HepG2 (cell line): ENCODE results near the gene IL2RA. TPM values are rescaled to one million over a fixed set of nuclear protein-coding genes. Genes with fewer than 3 reads are reported as not detected.

Experiments used
- ATAC-seq: fragments of 200-7000 bp; cut with Tn5 transposase; 3 replicates; pipeline ENCODE4 v1.9.1; 2020; ENCODE audit warnings: mild to moderate bottlenecking, moderate library complexity
- BruUV-seq: library from RNA; stranded (reverse); fragments of 400-500 nt; replicated peaks from 2 replicates; lab custom pipeline; 2021; lab: Mats Ljungman, UMichigan
- CTCF ChIA-PET: fragments of 300-600 bp; formaldehyde crosslinking; extraction: SDS; loops from one replicate; lab custom pipeline; 2021; ENCODE audit warnings: low total read pairs, inconsistent platforms, low intra/inter-chr PET ratio; lab: Yijun Ruan, JAX
- POLR2A ChIA-PET: fragments of 350-600 bp; sonication (Branson Sonifier 250); formaldehyde crosslinking; loops from one replicate; lab custom pipeline; 2020; ENCODE audit warnings: antibody characterized with exemption, inconsistent platforms; lab: Yijun Ruan, JAX
- DNase-seq: peaks from one replicate; pipeline ENCODE4 v3.0.0-alpha.2; 2015; ENCODE audit warnings: low spot score
- FAIRE-seq: peaks from 3 replicates; lab custom pipeline; 2011; peaks lifted over from hg19 to GRCh38; lab: Jason Lieb, UNC
- H2AFZ ChIP-seq: one replicate; pipeline ENCODE4 v1.6.1; 2011; ENCODE audit warnings: low read length, inconsistent platforms
- H3K27ac ChIP-seq: fragments of 300-600 bp; 3 replicates; pipeline ENCODE4 v1.8.0; 2011; ENCODE audit warnings: mixed run types, mild to moderate bottlenecking, mixed read lengths, low read length, inconsistent platforms; ENCODE audit not compliant: insufficient read depth; ENCODE audit errors: extremely low read length
- H3K27me3 ChIP-seq, 2 experiments: fragments of 200-600 bp in 1 of 2; 2 replicates in 1 of 2; 3 replicates in 1 of 2; pipeline versions ENCODE4 v1.6.0 to v1.8.0; 2011; ENCODE audit warnings: low read length in 2 of 2, mild to moderate bottlenecking in 2 of 2, moderate library complexity in 2 of 2, inconsistent platforms in 1 of 2; ENCODE audit not compliant: insufficient read depth in 2 of 2, control insufficient read depth in 1 of 2
- H3K36me3 ChIP-seq, 2 experiments: fragments of 200-600 bp in 1 of 2; replicated peaks in 1 of 2; 2 replicates in 1 of 2; 3 replicates in 1 of 2; pipeline versions ENCODE4 v1.5.1 to v1.8.0; 2011; ENCODE audit warnings: low read length in 2 of 2, inconsistent platforms in 1 of 2; ENCODE audit not compliant: insufficient read depth in 2 of 2, control insufficient read depth in 1 of 2
- H3K4me1 ChIP-seq: 2 replicates; pipeline ENCODE4 v1.5.1; 2012; ENCODE audit warnings: low read length, inconsistent platforms; ENCODE audit not compliant: insufficient read depth
- H3K4me2 ChIP-seq: 2 replicates; pipeline ENCODE4 v1.6.0; 2011; ENCODE audit warnings: low read depth, low read length, inconsistent platforms
- H3K4me3 ChIP-seq, 3 experiments: fragments of 200-600 bp in 1 of 3; sonication (generic), shearing (Covaris generic) in 1 of 3; replicated peaks in 1 of 3; 2 replicates each; pipeline ENCODE4 v1.5.1; 2011 to 2016; ENCODE audit warnings: low read length in 3 of 3, inconsistent platforms in 2 of 3, low read depth in 2 of 3, mild to moderate bottlenecking in 2 of 3, control low read depth in 1 of 3, mixed read lengths in 1 of 3; ENCODE audit not compliant: insufficient read depth in 1 of 3
- H3K79me2 ChIP-seq: one replicate; pipeline ENCODE4 v1.6.1; 2011; ENCODE audit warnings: low read length, inconsistent platforms; ENCODE audit not compliant: insufficient read depth
- H3K9ac ChIP-seq: 2 replicates; pipeline ENCODE4 v1.6.0; 2011; ENCODE audit warnings: mild to moderate bottlenecking, low read depth, low read length, inconsistent platforms; ENCODE audit not compliant: insufficient read depth
- H3K9me3 ChIP-seq: 2 replicates; pipeline ENCODE4 v1.5.1; 2012; ENCODE audit warnings: mild to moderate bottlenecking, low read length
- H4K20me1 ChIP-seq: 2 replicates; pipeline ENCODE4 v1.6.0; 2011; ENCODE audit warnings: inconsistent platforms, mild to moderate bottlenecking, low read length, moderate library complexity; ENCODE audit not compliant: insufficient read depth
- GPN1 ChIP-seq: sonication (generic); formaldehyde crosslinking; IDR thresholded peaks from 2 replicates; pipeline ENCODE4 v1.5.1; 2020; ENCODE audit warnings: missing genetic modification reagents, borderline replicate concordance
- PTBP1 ChIP-seq: fragments of 200-400 bp; formaldehyde crosslinking; IDR thresholded peaks from 2 replicates; pipeline ENCODE4 v1.6.1; 2018; ENCODE audit warnings: low read length, low read depth; ENCODE audit not compliant: poor library complexity, severe bottlenecking
- SMAD9 ChIP-seq: sonication (generic); formaldehyde crosslinking; IDR thresholded peaks from 2 replicates; pipeline ENCODE4 v1.5.1; 2020; ENCODE audit warnings: mild to moderate bottlenecking, missing genetic modification reagents
- SOX13 ChIP-seq, 3 experiments: fragments of 450-650 bp in 1 of 3; sonication (generic) in 1 of 3; formaldehyde crosslinking in 1 of 3; IDR thresholded peaks in 2 of 3; conservative IDR thresholded peaks in 1 of 3; 2 replicates each; pipeline versions ENCODE4 v1.5.0 to v1.6.1; 2016 to 2020; ENCODE audit warnings: antibody characterized with exemption in 1 of 3, mild to moderate bottlenecking in 1 of 3, missing compliant biosample characterization in 1 of 3, missing genetic modification reagents in 1 of 3, moderate library complexity in 1 of 3
- ZNF10 ChIP-seq: sonication (generic); formaldehyde crosslinking; IDR thresholded peaks from 2 replicates; pipeline ENCODE4 v1.4.0; 2020; ENCODE audit warnings: mild to moderate bottlenecking, low read depth, missing genetic modification reagents, borderline replicate concordance
- ZNF589 ChIP-seq: sonication (generic); formaldehyde crosslinking; conservative IDR thresholded peaks from 2 replicates; pipeline ENCODE4 v1.8.0; 2022; ENCODE audit warnings: mild to moderate bottlenecking, moderate library complexity, missing genetic modification reagents
- ZSCAN25 ChIP-seq: sonication (generic); formaldehyde crosslinking; IDR thresholded peaks from 2 replicates; pipeline ENCODE4 v1.8.0; 2022; ENCODE audit warnings: mild to moderate bottlenecking, missing genetic modification reagents
- ZZZ3 ChIP-seq: sonication (generic); formaldehyde crosslinking; IDR thresholded peaks from 2 replicates; pipeline ENCODE4 v1.4.0; 2020; ENCODE audit warnings: missing genetic modification reagents, mild to moderate bottlenecking, borderline replicate concordance
- WGBS: methylation state at CpG from one replicate; pipeline ENCODE4 v1.1.6; 2017; ENCODE audit warnings: low lambda C conversion rate; 5-methylcytosine and 5-hydroxymethylcytosine counted together
- in situ Hi-C: cut with HindIII; loops from 2 replicates; pipeline ENCODE4 v1.10.0; 2017; ENCODE audit warnings: low pct_unique_long_range_greater_than_20kb; ENCODE audit not compliant: extremely low pct_ligation_motif_present
- intact Hi-C: fragments of 100-400 bp; cut with micrococcal nuclease; formaldehyde crosslinking; loops from one replicate; pipeline ENCODE4 v1.10.0; 2022; ENCODE audit not compliant: unreplicated experiment
- polyA plus RNA-seq, 8 experiments: library from polyadenylated mRNA; depleted of rRNA in 3 of 8; stranded (reverse) in 7 of 8; unstranded in 1 of 8; fragments of >200 nt; fragmentation: Illumina TruSeq in 4 of 8; extraction: Trizol in 4 of 8; gene quantifications; 2 replicates each; pipeline versions ENCODE4 v1.2.1 to v1.2.3, GENCODE V29; 2011 to 2016; ENCODE audit warnings: low read depth in 4 of 8, missing spikeins in 1 of 8, mixed read lengths in 1 of 8; ENCODE audit not compliant: insufficient read depth in 1 of 8
- total RNA-seq, 5 experiments: library from RNA; depleted of rRNA; stranded (reverse); fragments of >200 nt; fragmentation: Illumina TruSeq; extraction: Trizol; gene quantifications; 2 replicates each; pipeline ENCODE4 v1.2.3, GENCODE V29; 2016; ENCODE audit warnings: low read depth in 1 of 5
- TF ChIP-seq, protein P1 (sequence below): sonication (generic); formaldehyde crosslinking; IDR thresholded peaks from 2 replicates; pipeline ENCODE4 v1.5.1; 2020; ENCODE audit warnings: mild to moderate bottlenecking, missing genetic modification reagents, borderline replicate concordance

Gene IL2RA
- total and polyA plus RNA-seq, 2 of the 13 experiments (the other 11 are each of a cell fraction or from before 2014, with no cell fraction given) = not detected

DNA sequence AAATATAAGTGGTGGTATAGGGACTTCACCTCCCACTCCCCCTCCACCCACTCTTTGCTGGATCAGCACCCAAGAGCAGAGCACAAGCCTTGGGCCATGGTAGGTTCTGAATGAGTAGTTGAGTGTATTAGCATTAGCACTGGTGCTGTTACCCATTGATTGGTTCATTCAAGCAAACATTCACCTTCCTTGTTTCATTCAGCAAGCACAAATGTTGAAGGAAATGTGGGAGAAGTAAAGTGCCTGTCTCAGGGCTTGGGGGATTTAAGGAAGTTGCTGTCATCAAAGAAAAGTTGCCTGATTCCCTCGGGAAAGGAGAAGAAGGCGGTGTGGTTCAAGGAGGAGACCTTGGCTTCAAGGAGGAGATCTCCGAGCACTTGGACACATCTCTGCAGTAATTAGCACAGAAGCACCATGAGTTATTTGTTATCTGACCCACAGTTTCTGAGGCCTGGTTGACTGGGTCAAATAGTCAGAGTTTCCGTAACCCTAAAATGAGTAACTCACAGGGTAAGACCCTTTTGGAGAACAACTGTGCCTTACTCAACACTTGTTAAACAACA lies 17.3 kb downstream of the IL2RA start:
- no peaks in the 10 kb centered on the region for H4K20me1 ChIP-seq
- no peaks in the 10 kb centered on the region for H3K36me3 ChIP-seq
- H3K79me2 ChIP-seq = no peaks in the 10 kb centered on the region
- no peak for TF ChIP-seq SMAD9 (CRISPR knock-in tag)
- TF ChIP-seq, protein P1, sequence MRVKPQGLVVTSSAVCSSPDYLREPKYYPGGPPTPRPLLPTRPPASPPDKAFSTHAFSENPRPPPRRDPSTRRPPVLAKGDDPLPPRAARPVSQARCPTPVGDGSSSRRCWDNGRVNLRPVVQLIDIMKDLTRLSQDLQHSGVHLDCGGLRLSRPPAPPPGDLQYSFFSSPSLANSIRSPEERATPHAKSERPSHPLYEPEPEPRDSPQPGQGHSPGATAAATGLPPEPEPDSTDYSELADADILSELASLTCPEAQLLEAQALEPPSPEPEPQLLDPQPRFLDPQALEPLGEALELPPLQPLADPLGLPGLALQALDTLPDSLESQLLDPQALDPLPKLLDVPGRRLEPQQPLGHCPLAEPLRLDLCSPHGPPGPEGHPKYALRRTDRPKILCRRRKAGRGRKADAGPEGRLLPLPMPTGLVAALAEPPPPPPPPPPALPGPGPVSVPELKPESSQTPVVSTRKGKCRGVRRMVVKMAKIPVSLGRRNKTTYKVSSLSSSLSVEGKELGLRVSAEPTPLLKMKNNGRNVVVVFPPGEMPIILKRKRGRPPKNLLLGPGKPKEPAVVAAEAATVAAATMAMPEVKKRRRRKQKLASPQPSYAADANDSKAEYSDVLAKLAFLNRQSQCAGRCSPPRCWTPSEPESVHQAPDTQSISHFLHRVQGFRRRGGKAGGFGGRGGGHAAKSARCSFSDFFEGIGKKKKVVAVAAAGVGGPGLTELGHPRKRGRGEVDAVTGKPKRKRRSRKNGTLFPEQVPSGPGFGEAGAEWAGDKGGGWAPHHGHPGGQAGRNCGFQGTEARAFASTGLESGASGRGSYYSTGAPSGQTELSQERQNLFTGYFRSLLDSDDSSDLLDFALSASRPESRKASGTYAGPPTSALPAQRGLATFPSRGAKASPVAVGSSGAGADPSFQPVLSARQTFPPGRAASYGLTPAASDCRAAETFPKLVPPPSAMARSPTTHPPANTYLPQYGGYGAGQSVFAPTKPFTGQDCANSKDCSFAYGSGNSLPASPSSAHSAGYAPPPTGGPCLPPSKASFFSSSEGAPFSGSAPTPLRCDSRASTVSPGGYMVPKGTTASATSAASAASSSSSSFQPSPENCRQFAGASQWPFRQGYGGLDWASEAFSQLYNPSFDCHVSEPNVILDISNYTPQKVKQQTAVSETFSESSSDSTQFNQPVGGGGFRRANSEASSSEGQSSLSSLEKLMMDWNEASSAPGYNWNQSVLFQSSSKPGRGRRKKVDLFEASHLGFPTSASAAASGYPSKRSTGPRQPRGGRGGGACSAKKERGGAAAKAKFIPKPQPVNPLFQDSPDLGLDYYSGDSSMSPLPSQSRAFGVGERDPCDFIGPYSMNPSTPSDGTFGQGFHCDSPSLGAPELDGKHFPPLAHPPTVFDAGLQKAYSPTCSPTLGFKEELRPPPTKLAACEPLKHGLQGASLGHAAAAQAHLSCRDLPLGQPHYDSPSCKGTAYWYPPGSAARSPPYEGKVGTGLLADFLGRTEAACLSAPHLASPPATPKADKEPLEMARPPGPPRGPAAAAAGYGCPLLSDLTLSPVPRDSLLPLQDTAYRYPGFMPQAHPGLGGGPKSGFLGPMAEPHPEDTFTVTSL (CRISPR knock-in tag) = no peak
- no peak for TF ChIP-seq ZSCAN25 (CRISPR knock-in tag)
- no peak for TF ChIP-seq GPN1 (CRISPR knock-in tag)
- TF ChIP-seq ZNF10 (CRISPR knock-in tag) = no peak
- no peak for TF ChIP-seq ZZZ3 (CRISPR knock-in tag)
- TF ChIP-seq SOX13 (IDR thresholded peaks at IDR 0.05) = no peak
- no peak for TF ChIP-seq SOX13 (CRISPR knock-in tag; conservative IDR thresholded peaks at IDR 0.05 in 1 of 2, IDR thresholded peaks at IDR 0.05 in 1 of 2)
- TF ChIP-seq PTBP1 = no peak
- no peak for TF ChIP-seq ZNF589
- in situ Hi-C loops = no loop called here
- no peak overlapping the region for H3K27ac ChIP-seq
- BruUV-seq = no TSS peak
- peaks cover 1 to 12% of the 10 kb centered on the region in 2 experiments; a peak in 2 of 5 replicates for H3K27me3 ChIP-seq
- H2AFZ ChIP-seq = no peak overlapping the region
- POLR2A ChIA-PET = no interaction called here
- no peaks in the 10 kb centered on the region for H3K9me3 ChIP-seq
- CTCF ChIA-PET = no interaction called here
- intact Hi-C loops = no loop called here
- FAIRE-seq = no peak
- no peak overlapping the region for H3K9ac ChIP-seq
- H3K4me1 ChIP-seq = peaks cover 6% of the 10 kb centered on the region
- 48% methylated on average over 4 of the region's 4 CpGs for WGBS
- no peak overlapping the region for H3K4me2 ChIP-seq
- no peak overlapping the region for H3K4me3 ChIP-seq
- ATAC-seq = no peak
- no peak for DNase-seq
